HG02981 (cell line): ENCODE measurements around the gene TRPM4.
"Not testable (repeated sequence)": the region's sequence is repeated elsewhere in the genome, so short reads cannot be mapped to it uniquely, and the experiment has no call there.

ENCODE experiments used
- ATAC-seq: cut with Tn5 transposase; IDR thresholded peaks from one replicate; pipeline ENCODE4 v1.9.1; 2021; ENCODE audit warnings: mild to moderate bottlenecking, moderate library complexity; ENCODE audit not compliant: unreplicated experiment

Gene TRPM4

GRCh38 chr19:49150106-49150943 lies 7.3 kb upstream of the TRPM4 start:
- ATAC-seq, result no peak

GRCh38 chr19:49150944-49151243 lies 6.7 kb upstream of the TRPM4 start:
- no peak for ATAC-seq

GRCh38 chr19:49151267-49152118 lies 6.1 kb upstream of the TRPM4 start:
- no peak for ATAC-seq

- ATAC-seq, result no peak
Observed at GRCh38 chr19:49152119-49152550, 5.5 kb upstream of the TRPM4 start.

- ATAC-seq, result no peak
Observed at GRCh38 chr19:49153167-49153809, 4.3 kb upstream of the TRPM4 start.

- no peak for ATAC-seq
Observed at GRCh38 chr19:49154279-49154678, 3.3 kb upstream of the TRPM4 start.

GRCh38 chr19:49155005-49155819 lies 2.4 kb upstream of the TRPM4 start, which contains the start of gene HRC:
TSS of gene HRC (minus strand) at chr19:49155396. CDS start at chr19:49155237, 159 bp downstream.
- ATAC-seq, result no peak

GRCh38 chr19:49155820-49156346 lies 1.7 kb upstream of the TRPM4 start:
- ATAC-seq, result no peak

- no peak for ATAC-seq
Observed at GRCh38 chr19:49160450-49161189, 3.0 kb downstream of the TRPM4 start.

GRCh38 chr19:49161987-49162386 lies 4.4 kb downstream of the TRPM4 start:
- ATAC-seq, result no peak

GRCh38 chr19:49165111-49165750 lies 7.6 kb downstream of the TRPM4 start:
- ATAC-seq, result no peak

GRCh38 chr19:49165865-49166301 lies 8.3 kb downstream of the TRPM4 start:
- no peak for ATAC-seq

- ATAC-seq, result no peak
Observed at GRCh38 chr19:49167857-49168409, 10.3 kb downstream of the TRPM4 start.

GRCh38 chr19:49168421-49168820 lies 10.8 kb downstream of the TRPM4 start:
- ATAC-seq, result no peak

GRCh38 chr19:49173198-49173597 lies 15.6 kb downstream of the TRPM4 start:
- ATAC-seq, result no peak

GRCh38 chr19:49180659-49181058 lies 23.1 kb downstream of the TRPM4 start:
- ATAC-seq, result no peak

- not testable (repeated sequence) for ATAC-seq
Observed at GRCh38 chr19:49182010-49182847, 24.6 kb downstream of the TRPM4 start.

GRCh38 chr19:49182848-49183375 lies 25.3 kb downstream of the TRPM4 start:
- ATAC-seq, result no peak
